ENCODE results near the gene DCC. TPM values are rescaled to one million over a fixed set of nuclear protein-coding genes. Genes with fewer than 3 reads are reported as not detected.

DCC gene
- polyA plus RNA-seq, 1 of the 3 experiments (the other 2 are of a cell fraction) = 0.20 TPM

- Histone ChIP-seq H3K4me3 (ENCODE audit: low read depth in 2 of 2, low read length in 1 of 2) (no peak overlapping the region), H3K9me2 (no peaks in the 10 kb centered on the region), H3K27ac (ENCODE audit: low read depth in 2 of 2, low read length in 1 of 2) (no peak overlapping the region), H3K9ac (no peak overlapping the region), H3F3A (replicated peaks; ENCODE audit: insufficient read depth) (no peaks in the 10 kb centered on the region), H3K9me3 (no peaks in the 10 kb centered on the region), H4K20me1 (ENCODE audit: insufficient read depth) (no peaks in the 10 kb centered on the region), H3K4me2 (no peak overlapping the region), H3K27me3 (ENCODE audit: insufficient read depth) (no peaks in the 10 kb centered on the region), H3K4me1 (ENCODE audit: control insufficient read depth in 1 of 2, insufficient read depth in 2 of 2, low read depth in 1 of 2, low read length in 1 of 2) (no peaks in the 10 kb centered on the region), H3K79me2 (ENCODE audit: insufficient read depth) (no peaks in the 10 kb centered on the region), H2AFZ (ENCODE audit: low read depth) (no peak overlapping the region), H3K36me3 (replicated peaks in 1 of 2; ENCODE audit: control insufficient read depth in 1 of 2, insufficient read depth in 2 of 2, low read length in 1 of 2) (no peaks in the 10 kb centered on the region)
- no peak for DNase-seq
- TF ChIP-seq TEAD4 (IDR thresholded peaks at IDR 0.05; ENCODE audit: borderline replicate concordance, insufficient read depth) (no peak), GABPA (IDR thresholded peaks at IDR 0.05; ENCODE audit: low read depth) (no peak), EZH2phosphoT487 (IDR thresholded peaks at IDR 0.05; ENCODE audit: borderline replicate concordance, low read depth) (no peak), RCOR1 (IDR thresholded peaks at IDR 0.05; ENCODE audit: low read length) (no peak), MXI1 (IDR thresholded peaks at IDR 0.05; ENCODE audit: low read depth, low read length) (no peak), MEF2A (IDR thresholded peaks at IDR 0.05; ENCODE audit: borderline replicate concordance, low read depth) (no peak), SIN3A (IDR thresholded peaks at IDR 0.05; ENCODE audit: borderline replicate concordance, low read depth, low read length) (no peak), RXRA (IDR thresholded peaks at IDR 0.05; ENCODE audit: borderline replicate concordance, low read depth) (no peak), RFX5 (IDR thresholded peaks at IDR 0.05; ENCODE audit: low read length) (no peak)
- ChIA-PET POLR2A (no interaction called here), CTCF (interaction anchor here (1.1 kb wide), 1 partner anchor 18 kb away, joined by 3 read pairs; no protein-coding TSS in a partner anchor)
- 22% methylated on average over 2 of the region's 2 CpGs for WGBS (ENCODE audit: low lambda C conversion rate)
Observed at GRCh38 chr18:52598921-52599320, 258.9 kb downstream of the DCC start.

GRCh38 chr18:52602820-52603219 is 262.8 kb downstream of the DCC start:
- no peaks in the 10 kb centered on the region for H3K79me2 ChIP-seq (ENCODE audit: insufficient read depth)
- no peak overlapping the region for H2AFZ ChIP-seq (ENCODE audit: low read depth)
- H4K20me1 ChIP-seq (ENCODE audit: insufficient read depth) = no peaks in the 10 kb centered on the region
- ChIA-PET POLR2A (no interaction called here), CTCF (interaction anchor here (0.7 kb wide), 1 partner anchor 63 kb away, joined by 3 read pairs; no protein-coding TSS in a partner anchor)
- no peak overlapping the region for H3K4me2 ChIP-seq
- H3K27ac ChIP-seq (ENCODE audit: low read depth in 2 of 2, low read length in 1 of 2) = no peak overlapping the region
- H3K36me3 ChIP-seq (replicated peaks in 1 of 2; ENCODE audit: control insufficient read depth in 1 of 2, insufficient read depth in 2 of 2, low read length in 1 of 2) = no peaks in the 10 kb centered on the region
- no peak overlapping the region for H3K9ac ChIP-seq
- no peaks in the 10 kb centered on the region for H3K9me3 ChIP-seq
- no peak for TF ChIP-seq ELF1 (IDR thresholded peaks at IDR 0.05)
- no peak for TF ChIP-seq NRF1 (IDR thresholded peaks at IDR 0.05; ENCODE audit: low read depth, low read length)
- TF ChIP-seq, protein P1, sequence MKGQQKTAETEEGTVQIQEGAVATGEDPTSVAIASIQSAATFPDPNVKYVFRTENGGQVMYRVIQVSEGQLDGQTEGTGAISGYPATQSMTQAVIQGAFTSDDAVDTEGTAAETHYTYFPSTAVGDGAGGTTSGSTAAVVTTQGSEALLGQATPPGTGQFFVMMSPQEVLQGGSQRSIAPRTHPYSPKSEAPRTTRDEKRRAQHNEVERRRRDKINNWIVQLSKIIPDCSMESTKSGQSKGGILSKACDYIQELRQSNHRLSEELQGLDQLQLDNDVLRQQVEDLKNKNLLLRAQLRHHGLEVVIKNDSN (IDR thresholded peaks at IDR 0.05; ENCODE audit: borderline replicate concordance, low read depth) = no peak
- no peak for TF ChIP-seq JUND (IDR thresholded peaks at IDR 0.05)
- TF ChIP-seq POLR2AphosphoS5 (IDR thresholded peaks at IDR 0.05; ENCODE audit: low read depth, low read length) = no peak
- TF ChIP-seq MXI1 (IDR thresholded peaks at IDR 0.05; ENCODE audit: low read depth, low read length) = no peak
- TF ChIP-seq, protein P2, sequence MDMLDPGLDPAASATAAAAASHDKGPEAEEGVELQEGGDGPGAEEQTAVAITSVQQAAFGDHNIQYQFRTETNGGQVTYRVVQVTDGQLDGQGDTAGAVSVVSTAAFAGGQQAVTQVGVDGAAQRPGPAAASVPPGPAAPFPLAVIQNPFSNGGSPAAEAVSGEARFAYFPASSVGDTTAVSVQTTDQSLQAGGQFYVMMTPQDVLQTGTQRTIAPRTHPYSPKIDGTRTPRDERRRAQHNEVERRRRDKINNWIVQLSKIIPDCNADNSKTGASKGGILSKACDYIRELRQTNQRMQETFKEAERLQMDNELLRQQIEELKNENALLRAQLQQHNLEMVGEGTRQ (IDR thresholded peaks at IDR 0.05; ENCODE audit: borderline replicate concordance, low read depth, low read length) = no peak
- no peak for TF ChIP-seq SIN3A (IDR thresholded peaks at IDR 0.05; ENCODE audit: borderline replicate concordance, low read depth, low read length)
- TF ChIP-seq TCF12 (IDR thresholded peaks at IDR 0.05) = no peak
- TF ChIP-seq, protein P3, sequence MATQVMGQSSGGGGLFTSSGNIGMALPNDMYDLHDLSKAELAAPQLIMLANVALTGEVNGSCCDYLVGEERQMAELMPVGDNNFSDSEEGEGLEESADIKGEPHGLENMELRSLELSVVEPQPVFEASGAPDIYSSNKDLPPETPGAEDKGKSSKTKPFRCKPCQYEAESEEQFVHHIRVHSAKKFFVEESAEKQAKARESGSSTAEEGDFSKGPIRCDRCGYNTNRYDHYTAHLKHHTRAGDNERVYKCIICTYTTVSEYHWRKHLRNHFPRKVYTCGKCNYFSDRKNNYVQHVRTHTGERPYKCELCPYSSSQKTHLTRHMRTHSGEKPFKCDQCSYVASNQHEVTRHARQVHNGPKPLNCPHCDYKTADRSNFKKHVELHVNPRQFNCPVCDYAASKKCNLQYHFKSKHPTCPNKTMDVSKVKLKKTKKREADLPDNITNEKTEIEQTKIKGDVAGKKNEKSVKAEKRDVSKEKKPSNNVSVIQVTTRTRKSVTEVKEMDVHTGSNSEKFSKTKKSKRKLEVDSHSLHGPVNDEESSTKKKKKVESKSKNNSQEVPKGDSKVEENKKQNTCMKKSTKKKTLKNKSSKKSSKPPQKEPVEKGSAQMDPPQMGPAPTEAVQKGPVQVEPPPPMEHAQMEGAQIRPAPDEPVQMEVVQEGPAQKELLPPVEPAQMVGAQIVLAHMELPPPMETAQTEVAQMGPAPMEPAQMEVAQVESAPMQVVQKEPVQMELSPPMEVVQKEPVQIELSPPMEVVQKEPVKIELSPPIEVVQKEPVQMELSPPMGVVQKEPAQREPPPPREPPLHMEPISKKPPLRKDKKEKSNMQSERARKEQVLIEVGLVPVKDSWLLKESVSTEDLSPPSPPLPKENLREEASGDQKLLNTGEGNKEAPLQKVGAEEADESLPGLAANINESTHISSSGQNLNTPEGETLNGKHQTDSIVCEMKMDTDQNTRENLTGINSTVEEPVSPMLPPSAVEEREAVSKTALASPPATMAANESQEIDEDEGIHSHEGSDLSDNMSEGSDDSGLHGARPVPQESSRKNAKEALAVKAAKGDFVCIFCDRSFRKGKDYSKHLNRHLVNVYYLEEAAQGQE (IDR thresholded peaks at IDR 0.05; ENCODE audit: low read depth, low read length) = no peak
- H3K27me3 ChIP-seq (ENCODE audit: insufficient read depth) = no peaks in the 10 kb centered on the region
- H3F3A ChIP-seq (replicated peaks; ENCODE audit: insufficient read depth) = no peaks in the 10 kb centered on the region
- WGBS (ENCODE audit: low lambda C conversion rate) = 20% methylated on average over 1 of the region's 1 CpG
- no peaks in the 10 kb centered on the region; a peak in 1 of 4 replicates for H3K4me1 ChIP-seq (ENCODE audit: control insufficient read depth in 1 of 2, insufficient read depth in 2 of 2, low read depth in 1 of 2, low read length in 1 of 2)
- DNase-seq = no peak
- H3K4me3 ChIP-seq (ENCODE audit: low read depth in 2 of 2, low read length in 1 of 2) = no peak overlapping the region
- H3K9me2 ChIP-seq = no peaks in the 10 kb centered on the region
